NCI-H2196 (cell line): ENCODE results near the gene IL21R.
"Not testable (repeated sequence)": the region's sequence is repeated elsewhere in the genome, so short reads cannot be mapped to it uniquely, and the experiment has no call there.

Experiments
- DNase-seq: peaks from one replicate; lab custom pipeline; 2025; ENCODE audit not compliant: unreplicated experiment; lab: John Stamatoyannopoulos, UW

IL21R gene

GRCh38 chr16:27400751-27401620 is 988 bp upstream of the IL21R start:
- no peak for DNase-seq

- no peak for DNase-seq
These were observed 592 bp downstream of the IL21R start for GRCh38 chr16:27402569-27402963.

DNA sequence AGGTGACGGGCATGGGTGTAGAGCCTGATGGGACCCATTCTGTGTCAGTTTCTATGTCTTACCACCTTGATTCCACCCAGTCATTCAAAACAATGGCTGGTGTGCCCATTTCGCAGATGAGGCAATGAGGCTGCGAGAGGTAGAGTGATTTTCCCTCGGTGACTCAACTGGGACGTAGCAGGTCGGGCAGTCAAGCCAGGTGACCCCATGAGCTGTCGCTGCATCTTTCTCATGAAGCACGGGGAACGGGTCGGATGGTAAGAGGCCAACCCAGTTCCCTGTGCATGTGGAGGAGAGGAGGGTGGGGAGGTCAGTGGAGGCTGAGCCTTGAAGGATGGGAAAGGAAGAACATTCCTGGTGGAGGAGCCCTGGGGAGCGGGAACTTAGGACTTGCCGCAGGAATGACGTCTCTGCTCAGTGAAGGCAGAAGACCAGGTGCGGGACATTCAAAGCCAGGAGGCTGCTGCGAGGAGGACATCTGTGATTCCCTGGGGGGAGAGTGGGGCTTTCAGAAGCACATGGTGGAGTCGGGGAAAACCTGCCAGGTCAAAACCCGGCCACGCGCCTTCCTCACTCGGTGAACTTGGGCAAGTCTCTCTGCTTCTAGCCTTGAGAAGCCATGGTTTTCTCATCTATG is 1.1 kb downstream of the IL21R start:
- no peak for DNase-seq

GRCh38 chr16:27403601-27403992 is 1.6 kb downstream of the IL21R start:
- DNase-seq: no peak

DNA sequence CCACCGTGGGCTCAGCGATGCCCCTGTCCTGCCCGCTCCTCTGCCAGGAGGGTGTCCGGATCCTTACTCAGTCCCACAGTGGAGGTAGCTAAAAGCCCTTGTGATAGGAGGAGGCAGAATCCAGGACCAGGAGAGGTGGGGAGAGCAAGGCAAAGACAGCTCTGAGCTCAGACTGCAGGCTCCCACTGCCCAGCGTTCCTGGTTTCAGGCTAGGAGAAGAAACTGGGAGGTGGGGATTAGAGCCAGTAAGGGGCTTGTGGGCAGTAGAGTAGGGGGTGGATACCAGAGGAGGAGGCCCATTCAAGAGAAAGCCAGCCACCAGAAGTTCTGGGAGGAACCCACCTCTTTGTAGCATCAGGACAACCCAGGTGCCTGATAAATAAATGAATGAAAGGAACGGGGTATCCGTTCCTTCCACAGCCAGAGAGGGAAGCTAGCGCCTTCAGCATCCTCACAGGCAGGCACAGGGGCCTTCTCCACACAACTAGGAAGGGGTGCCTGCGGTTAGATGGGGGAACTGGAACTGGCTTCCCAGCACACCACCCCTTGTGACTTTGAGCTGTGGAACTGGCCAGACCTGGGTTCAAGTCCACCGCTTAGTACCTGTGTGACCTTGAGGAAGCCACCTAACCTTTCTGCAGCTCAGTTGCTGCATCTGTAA is 2.3 kb downstream of the IL21R start:
- DNase-seq: no peak

- no peak for DNase-seq
These were observed 3.8 kb downstream of the IL21R start for GRCh38 chr16:27405546-27406451.

GRCh38 chr16:27406511-27407128 is 4.6 kb downstream of the IL21R start:
- DNase-seq: no peak

DNA sequence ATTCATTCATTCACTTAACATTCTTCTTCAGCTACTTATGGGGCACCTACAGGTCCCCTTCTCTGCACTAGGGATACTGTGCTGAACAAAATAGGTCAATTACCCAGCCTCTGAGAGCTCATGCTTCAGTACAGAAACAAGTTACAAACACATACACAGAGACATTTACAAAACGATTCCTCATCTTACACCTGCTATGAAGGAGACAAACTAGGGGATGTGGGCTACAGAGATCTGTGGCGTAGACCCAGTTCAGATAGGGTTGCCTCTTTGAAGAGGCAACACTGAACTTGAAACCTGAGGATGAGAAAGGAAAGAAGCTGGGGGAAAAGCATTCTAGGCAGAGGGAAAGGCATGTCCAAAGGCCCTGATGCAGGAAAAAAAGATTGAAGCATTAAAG is 5.2 kb downstream of the IL21R start:
- DNase-seq: no peak

DNA sequence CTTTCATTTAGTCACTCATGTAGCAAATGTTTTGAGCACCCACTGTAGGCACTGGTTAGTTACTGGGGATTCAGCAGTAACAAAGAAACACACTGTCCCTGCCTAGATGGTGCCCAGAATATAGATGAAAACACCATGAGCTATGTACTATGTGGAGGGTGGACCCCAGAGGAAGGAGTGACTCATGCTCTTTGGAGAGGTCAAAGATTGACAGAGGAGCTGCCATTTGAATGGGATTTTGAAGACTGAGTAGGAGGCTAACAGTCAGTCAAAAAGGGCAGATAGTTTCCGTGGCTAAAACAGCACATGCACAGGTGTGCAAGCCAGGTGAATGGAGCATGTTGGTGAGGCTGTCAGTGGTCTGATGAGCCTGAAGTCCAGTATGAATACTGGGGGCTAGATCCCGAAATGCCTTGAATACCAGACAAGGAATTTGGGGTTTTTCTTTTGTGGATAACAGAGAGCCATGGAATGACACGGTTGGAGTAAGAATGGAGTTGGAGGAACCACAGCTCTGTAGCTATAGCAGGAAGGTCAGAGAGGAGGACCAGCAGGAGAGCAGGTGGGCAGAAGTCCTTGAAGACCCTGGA is 6.1 kb downstream of the IL21R start:
- DNase-seq: no peak

- DNase-seq: no peak
These were observed 6.6 kb downstream of the IL21R start for GRCh38 chr16:27408602-27409031.

GRCh38 chr16:27409958-27410357 is 8.0 kb downstream of the IL21R start:
- DNase-seq: not testable (repeated sequence)

- no peak for DNase-seq
These were observed 8.8 kb downstream of the IL21R start for GRCh38 chr16:27410761-27411160.

GRCh38 chr16:27413956-27414355 is 12.0 kb downstream of the IL21R start:
- no peak for DNase-seq

DNA sequence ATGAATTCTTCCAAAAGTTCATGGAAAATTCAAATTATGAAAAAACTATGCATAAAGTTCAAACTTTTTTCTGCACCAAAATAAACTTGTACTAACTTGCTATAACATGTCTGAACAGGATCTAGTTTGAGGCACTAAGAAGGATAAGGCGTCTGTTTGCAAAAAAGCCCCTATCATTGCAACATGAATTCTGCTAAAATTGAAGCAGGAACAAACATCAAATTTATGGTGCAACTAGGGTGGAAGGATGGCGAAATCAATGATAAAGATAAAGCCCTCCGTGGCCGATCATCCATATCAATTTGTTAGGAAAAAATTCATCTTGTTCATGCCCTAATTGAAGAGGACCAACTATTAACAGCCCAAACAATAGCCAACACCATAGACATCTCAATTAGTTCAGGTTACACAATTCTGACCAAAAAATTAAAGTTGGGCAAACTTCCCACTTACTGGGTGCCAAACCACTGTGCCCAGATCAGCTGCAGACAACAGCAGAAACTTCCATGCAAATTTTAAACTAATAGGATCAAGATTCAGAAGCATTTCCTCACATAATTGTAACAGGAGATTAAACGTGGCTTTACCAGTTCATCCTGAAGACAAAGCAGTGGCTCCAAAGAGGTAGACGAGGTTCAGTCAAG is 12.9 kb downstream of the IL21R start:
- no peak for DNase-seq

DNA sequence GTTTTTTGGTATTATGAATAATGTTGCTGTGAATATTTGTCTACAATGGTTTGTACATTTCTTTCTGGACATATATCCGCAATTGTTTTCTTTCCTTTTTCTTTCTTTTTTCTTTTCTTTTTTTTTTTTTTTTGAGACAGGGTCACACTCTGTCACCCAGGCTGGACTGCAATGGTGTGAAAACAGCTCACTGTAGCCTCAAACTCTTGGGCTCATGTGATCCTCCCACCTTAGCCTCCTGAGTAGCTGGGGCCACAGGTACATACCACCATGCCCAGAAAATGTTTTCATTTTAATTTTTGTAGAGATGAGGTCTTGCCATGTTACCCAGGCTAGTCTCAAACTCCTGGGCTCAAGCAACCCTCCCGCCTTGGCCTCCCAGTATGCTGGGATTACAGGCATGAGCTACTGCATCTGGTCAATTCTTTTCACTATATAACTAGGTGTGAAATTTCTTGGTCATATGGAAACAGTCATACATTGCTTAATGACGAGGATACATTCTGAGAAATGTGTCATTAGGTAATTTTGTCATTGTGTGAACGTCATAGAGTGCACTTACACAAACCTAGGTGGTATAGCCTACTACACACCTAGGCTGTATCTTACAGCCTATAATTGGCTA is 15.2 kb downstream of the IL21R start:
- no peak for DNase-seq

DNA sequence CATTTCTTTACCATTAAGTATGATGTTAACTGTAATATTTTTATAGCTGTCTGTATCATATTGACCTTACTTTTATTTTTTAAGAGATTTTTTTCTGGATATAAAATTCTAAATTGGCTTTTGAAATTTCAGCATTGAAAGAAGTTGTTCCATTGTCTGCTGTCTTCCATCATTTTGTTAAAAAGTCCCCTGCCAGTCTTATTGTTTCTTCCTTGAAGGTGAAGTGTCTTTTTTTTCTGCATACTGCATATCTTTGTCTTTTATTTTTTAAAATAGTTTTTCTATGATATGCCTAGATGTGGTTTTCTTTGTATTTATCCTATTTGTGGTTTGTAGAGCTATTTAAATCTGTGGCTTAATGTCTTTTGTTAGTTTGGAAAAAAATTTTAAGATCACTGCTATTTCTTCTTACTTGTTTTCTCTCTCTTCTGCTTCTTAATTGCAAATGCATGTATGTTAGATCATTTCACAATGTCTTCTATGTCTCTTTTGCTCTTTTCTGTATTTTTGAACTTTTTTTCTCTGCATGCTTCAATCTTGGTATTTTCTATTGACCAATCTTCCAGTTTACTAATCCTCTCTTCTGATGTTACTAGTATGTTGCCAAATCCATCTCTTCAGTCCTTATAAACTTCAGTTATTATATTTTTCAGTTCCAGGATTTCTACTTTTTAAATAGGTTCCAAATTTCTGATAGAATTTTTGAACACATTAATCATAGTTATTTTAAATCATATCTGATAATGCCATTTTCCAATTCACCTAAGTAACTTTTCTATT is 20.2 kb downstream of the IL21R start:
- no peak for DNase-seq

DNA sequence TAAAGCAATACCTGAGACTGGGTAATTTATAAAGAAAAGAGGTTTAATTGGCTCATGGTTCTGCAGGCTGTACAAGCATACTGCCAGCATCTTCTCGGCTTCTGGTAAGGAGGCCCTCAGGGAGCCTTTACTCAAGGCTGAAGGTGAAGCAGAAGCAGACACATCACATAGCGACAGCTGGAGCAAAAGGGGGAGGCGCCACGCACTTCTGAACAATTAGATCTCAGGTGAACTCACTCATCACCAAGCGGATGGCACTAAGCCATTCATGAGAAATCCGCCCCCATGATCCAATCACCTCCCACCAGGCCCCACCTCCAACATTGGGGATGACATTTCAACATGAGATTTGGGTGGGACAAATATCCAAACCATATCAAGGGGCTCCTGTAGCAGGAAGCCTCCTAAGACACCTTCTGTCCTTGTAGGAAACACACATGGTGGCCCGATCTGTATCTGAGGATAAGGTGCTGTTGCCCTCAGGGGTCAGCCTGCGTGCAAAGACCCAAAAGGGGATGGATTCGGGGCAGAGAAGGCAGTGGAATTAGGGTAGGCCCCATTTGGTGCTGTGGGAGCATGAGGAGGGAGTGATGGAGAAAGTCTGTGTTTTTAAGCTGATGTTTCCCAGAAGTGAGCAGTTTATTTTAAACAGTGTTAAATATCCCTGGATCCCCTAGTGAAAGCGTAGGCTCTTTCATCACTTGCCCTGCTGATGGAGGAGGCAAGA is 23.0 kb downstream of the IL21R start:
- DNase-seq: no peak

DNA sequence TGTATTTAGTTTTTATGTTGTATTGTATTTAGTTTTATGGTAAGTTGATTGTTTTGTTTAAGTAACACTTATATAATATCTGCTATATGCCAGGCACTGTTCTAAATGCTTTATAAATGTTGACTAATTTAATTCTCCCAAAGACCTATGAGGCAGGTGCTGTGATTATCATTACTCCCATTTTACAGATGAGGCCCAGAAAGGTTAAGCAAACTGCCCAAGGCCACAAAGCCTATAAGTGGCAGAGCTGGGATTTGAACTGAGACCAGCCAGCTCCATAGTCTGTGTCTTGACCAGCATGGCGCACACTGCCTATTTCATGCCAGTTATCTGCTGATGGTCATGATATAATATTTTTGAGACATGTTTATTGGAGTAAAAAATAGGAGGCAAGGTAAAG is 24.0 kb downstream of the IL21R start:
- DNase-seq: no peak
